ENCODE data around the gene POLDIP2. TPM values are rescaled to one million over a fixed set of nuclear protein-coding genes. Genes with fewer than 3 reads are reported as not detected.

POLDIP2 gene
- total RNA-seq, 2 donors from 2014 or later = 62.2 to 83.4 TPM

GRCh38 chr17:28334666-28335200 lies 22.6 kb downstream of the POLDIP2 start:
- Mint-ChIP-seq H3K9me3 (no peaks in the 10 kb centered on the region), H3K36me3 (peaks cover 0 to 13% of the 10 kb centered on the region in 2 donors), H3K27ac (peak overlapping the region; percentile 95 to 96)
- DNase-seq (ENCODE audit: low spot score in 2 of 2) (no peak), ATAC-seq (no peak)

GRCh38 chr17:28334171-28334570 lies 23.2 kb downstream of the POLDIP2 start:
- Mint-ChIP-seq H3K36me3 (peaks cover 0 to 13% of the 10 kb centered on the region in 2 donors), H3K27ac (peak overlapping the region; percentile 95 to 96), H3K9me3 (no peaks in the 10 kb centered on the region)
- ATAC-seq = no peak
- no peak for DNase-seq (ENCODE audit: low spot score in 2 of 2)

- DNase-seq (ENCODE audit: low spot score in 2 of 2) = no peak
- H3K9me3 Mint-ChIP-seq = no peaks in the 10 kb centered on the region
- no peak for ATAC-seq
- H3K36me3 Mint-ChIP-seq = peaks cover 0 to 8% of the 10 kb centered on the region in 2 donors
- H3K27ac Mint-ChIP-seq = no peak overlapping the region
Measured at GRCh38 chr17:28333083-28333746, 24.1 kb downstream of the POLDIP2 start.

- DNase-seq (ENCODE audit: low spot score in 2 of 2) (no peak), ATAC-seq (no peak)
- H3K36me3 Mint-ChIP-seq = peaks cover 2 to 3% of the 10 kb centered on the region in 2 donors
- no peaks in the 10 kb centered on the region for H3K9me3 Mint-ChIP-seq
- peak overlapping the region in 1 of 2 donors; percentile 3 for H3K27ac Mint-ChIP-seq
Measured at GRCh38 chr17:28331891-28332420, 25.4 kb downstream of the POLDIP2 start.

- ATAC-seq = no peak
- H3K9me3 Mint-ChIP-seq = no peaks in the 10 kb centered on the region
- H3K27ac Mint-ChIP-seq = peak overlapping the region in 1 of 2 donors; percentile 72
- DNase-seq (ENCODE audit: low spot score in 2 of 2) = no peak
- H3K36me3 Mint-ChIP-seq = peaks cover 12 to 14% of the 10 kb centered on the region in 2 donors
Measured at GRCh38 chr17:28330671-28331070, 26.7 kb downstream of the POLDIP2 start.

- no peak for ATAC-seq
- H3K36me3 Mint-ChIP-seq = peaks cover 12 to 14% of the 10 kb centered on the region in 2 donors
- peak overlapping the region in 1 of 2 donors; percentile 61 for H3K27ac Mint-ChIP-seq
- DNase-seq (ENCODE audit: low spot score in 2 of 2) = no peak
- H3K9me3 Mint-ChIP-seq = no peaks in the 10 kb centered on the region
Measured at GRCh38 chr17:28328325-28328724, 29.0 kb downstream of the POLDIP2 start.

GRCh38 chr17:28327709-28328108 lies 29.6 kb downstream of the POLDIP2 start:
- no peak for DNase-seq (ENCODE audit: low spot score in 2 of 2)
- peaks cover 12 to 14% of the 10 kb centered on the region in 2 donors for H3K36me3 Mint-ChIP-seq
- peak overlapping the region; percentile 9 to 61 for H3K27ac Mint-ChIP-seq
- no peak for ATAC-seq
- no peaks in the 10 kb centered on the region for H3K9me3 Mint-ChIP-seq

- Mint-ChIP-seq H3K36me3 (peaks cover 12 to 14% of the 10 kb centered on the region in 2 donors), H3K9me3 (no peaks in the 10 kb centered on the region), H3K27ac (peak overlapping the region; percentile 61 to 90)
- DNase-seq (ENCODE audit: low spot score in 2 of 2) (peak in 1 of 2 donors; percentile 33), ATAC-seq (peak; percentile 99)
Measured at GRCh38 chr17:28327031-28327607, 30.2 kb downstream of the POLDIP2 start.

GRCh38 chr17:28326114-28326513 lies 31.2 kb downstream of the POLDIP2 start:
- ATAC-seq (no peak), DNase-seq (ENCODE audit: low spot score in 2 of 2) (no peak)
- peaks cover 12 to 17% of the 10 kb centered on the region in 2 donors for H3K36me3 Mint-ChIP-seq
- no peaks in the 10 kb centered on the region for H3K9me3 Mint-ChIP-seq
- H3K27ac Mint-ChIP-seq = peak overlapping the region in 1 of 2 donors; percentile 58

- DNase-seq (ENCODE audit: low spot score in 2 of 2) (no peak), ATAC-seq (no peak)
- Mint-ChIP-seq H3K36me3 (peaks cover 19 to 26% of the 10 kb centered on the region in 2 donors), H3K27ac (no peak overlapping the region), H3K9me3 (no peaks in the 10 kb centered on the region)
Measured at GRCh38 chr17:28325211-28325610, 32.1 kb downstream of the POLDIP2 start.

- Mint-ChIP-seq H3K27ac (no peak overlapping the region), H3K9me3 (no peaks in the 10 kb centered on the region), H3K36me3 (peaks cover 24 to 30% of the 10 kb centered on the region in 2 donors)
- no peak for DNase-seq (ENCODE audit: low spot score in 2 of 2)
- ATAC-seq = no peak
Measured at GRCh38 chr17:28324781-28325180, 32.5 kb downstream of the POLDIP2 start.

GRCh38 chr17:28324267-28324745 lies 33.0 kb downstream of the POLDIP2 start:
- H3K27ac Mint-ChIP-seq = no peak overlapping the region
- DNase-seq (ENCODE audit: low spot score in 2 of 2) (no peak), ATAC-seq (no peak)
- H3K36me3 Mint-ChIP-seq = peaks cover 28 to 35% of the 10 kb centered on the region in 2 donors
- H3K9me3 Mint-ChIP-seq = no peaks in the 10 kb centered on the region

GRCh38 chr17:28320215-28321061 lies 36.9 kb downstream of the POLDIP2 start:
- DNase-seq (ENCODE audit: low spot score in 2 of 2) (no peak), ATAC-seq (no peak)
- H3K9me3 Mint-ChIP-seq = no peaks in the 10 kb centered on the region
- H3K27ac Mint-ChIP-seq = peak overlapping the region; percentile 85 to 94
- peaks cover 17 to 33% of the 10 kb centered on the region in 2 donors for H3K36me3 Mint-ChIP-seq

- DNase-seq (ENCODE audit: low spot score in 2 of 2) (no peak), ATAC-seq (no peak)
- peak overlapping the region; percentile 85 to 94 for H3K27ac Mint-ChIP-seq
- H3K36me3 Mint-ChIP-seq = peaks cover 17 to 33% of the 10 kb centered on the region in 2 donors
- no peaks in the 10 kb centered on the region for H3K9me3 Mint-ChIP-seq
Measured at GRCh38 chr17:28319598-28319935, 37.8 kb downstream of the POLDIP2 start.

GRCh38 chr17:28318759-28319597 lies 38.3 kb downstream of the POLDIP2 start, which contains the start of gene TMEM97:
Gene TMEM97 (plus strand): TSS chr17:28319200. CDS start chr17:28319240, 40 bp downstream.
- ATAC-seq (peak; percentile 98 to 99), DNase-seq (ENCODE audit: low spot score in 2 of 2) (peak; percentile 93 to 95)
- Mint-ChIP-seq H3K36me3 (peaks cover 17 to 33% of the 10 kb centered on the region in 2 donors), H3K9me3 (no peaks in the 10 kb centered on the region), H3K27ac (peak within 1 kb of the TSS; percentile 85 to 94)

All from activated naive CD4-positive, alpha-beta T cell treated with anti-CD3 and anti-CD28 coated beads, Interleukin-2, amount 50 U/mL, for 72 hours (primary cell).